Prostate gland (tissue), 2 donors: ENCODE measurements around the gene SOD2.

Source experiments
- POLR2A ChIP-seq: fragments of 450-650 bp; IDR thresholded peaks from one replicate; pipeline ENCODE4 v1.6.1; 2016; ENCODE audit warnings: antibody characterized with exemption, mild to moderate bottlenecking
- POLR2AphosphoS5 ChIP-seq: sonication (generic); formaldehyde crosslinking; IDR thresholded peaks from one replicate; pipeline ENCODE4 v1.6.1; 2017; ENCODE audit warnings: antibody characterized with exemption
- TF ChIP-seq, protein P1 (sequence below), 4 experiments: fragments of 200-600 bp in 2 of 4; fragments of 450-650 bp in 2 of 4; sonication (generic) in 2 of 4; IDR thresholded peaks; 1 replicate in 3 of 4; 2 replicates in 1 of 4; pipeline ENCODE4 v1.5.1; 2016 to 2019; ENCODE audit warnings: antibody characterized with exemption in 4 of 4, mild to moderate bottlenecking in 2 of 4, moderate library complexity in 2 of 4

DNA sequence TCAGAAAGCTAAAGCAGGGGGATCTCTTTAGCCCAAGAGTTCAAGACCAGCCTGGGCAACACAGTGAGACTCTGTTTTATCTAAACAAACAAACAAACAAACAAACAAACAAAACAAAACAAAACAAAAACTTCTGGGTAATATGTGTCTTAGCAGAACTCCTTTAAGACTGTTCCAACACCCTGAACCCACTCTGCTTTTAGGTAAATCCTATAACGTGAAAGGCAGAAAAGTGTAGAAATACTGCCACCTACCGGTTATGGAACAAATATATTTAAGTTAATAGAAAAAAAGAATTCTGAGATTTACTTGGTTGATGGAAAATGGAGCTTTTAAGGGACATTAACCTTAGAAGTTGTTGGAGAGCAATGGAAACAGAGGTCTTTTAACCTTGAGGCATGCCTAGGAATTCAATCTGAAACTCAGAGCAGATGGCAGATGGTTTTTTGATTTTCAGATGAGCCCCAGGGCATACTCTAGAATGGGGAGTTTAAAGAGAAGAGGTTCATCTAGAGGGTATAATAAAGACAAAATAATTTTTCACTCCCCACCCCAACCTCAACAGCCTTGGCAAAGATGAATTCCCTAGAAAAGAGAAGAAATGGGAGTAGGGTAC is 38.5 kb downstream of the SOD2 start:
- TF ChIP-seq POLR2A (no peak), POLR2AphosphoS5 (no peak)
- TF ChIP-seq, protein P1, sequence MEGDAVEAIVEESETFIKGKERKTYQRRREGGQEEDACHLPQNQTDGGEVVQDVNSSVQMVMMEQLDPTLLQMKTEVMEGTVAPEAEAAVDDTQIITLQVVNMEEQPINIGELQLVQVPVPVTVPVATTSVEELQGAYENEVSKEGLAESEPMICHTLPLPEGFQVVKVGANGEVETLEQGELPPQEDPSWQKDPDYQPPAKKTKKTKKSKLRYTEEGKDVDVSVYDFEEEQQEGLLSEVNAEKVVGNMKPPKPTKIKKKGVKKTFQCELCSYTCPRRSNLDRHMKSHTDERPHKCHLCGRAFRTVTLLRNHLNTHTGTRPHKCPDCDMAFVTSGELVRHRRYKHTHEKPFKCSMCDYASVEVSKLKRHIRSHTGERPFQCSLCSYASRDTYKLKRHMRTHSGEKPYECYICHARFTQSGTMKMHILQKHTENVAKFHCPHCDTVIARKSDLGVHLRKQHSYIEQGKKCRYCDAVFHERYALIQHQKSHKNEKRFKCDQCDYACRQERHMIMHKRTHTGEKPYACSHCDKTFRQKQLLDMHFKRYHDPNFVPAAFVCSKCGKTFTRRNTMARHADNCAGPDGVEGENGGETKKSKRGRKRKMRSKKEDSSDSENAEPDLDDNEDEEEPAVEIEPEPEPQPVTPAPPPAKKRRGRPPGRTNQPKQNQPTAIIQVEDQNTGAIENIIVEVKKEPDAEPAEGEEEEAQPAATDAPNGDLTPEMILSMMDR (IDR thresholded peaks at IDR 0.05), result peak; percentile 43 to 66 (median 53)
